ENCODE results near the gene TBXAS1.

The TBXAS1 gene

GRCh38 chr7:139959718-139960117 lies 130.7 kb downstream of the TBXAS1 start:
- no peak for TF ChIP-seq CTCF (conservative IDR thresholded peaks at IDR 0.05)
- H3K27ac ChIP-seq, result no peak overlapping the region

DNA sequence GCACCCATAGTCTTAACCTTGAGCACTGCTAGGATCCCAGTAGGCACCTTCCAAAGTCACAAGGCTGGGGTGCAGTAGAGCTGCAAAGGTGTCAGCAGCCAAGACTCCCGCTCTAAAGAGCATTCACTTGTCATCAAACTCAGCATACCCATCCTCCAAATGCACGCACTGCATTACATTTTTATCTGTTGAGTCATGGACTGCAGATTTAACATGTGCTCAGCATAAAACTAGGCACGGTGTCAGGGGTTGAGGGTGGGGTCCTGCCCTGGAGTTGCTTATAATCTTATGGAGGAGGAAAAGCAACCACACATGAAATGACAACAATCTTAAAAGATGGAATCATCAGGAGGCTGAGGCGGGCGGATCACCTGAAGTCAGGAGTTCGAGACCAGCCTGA lies 131.1 kb downstream of the TBXAS1 start:
- no peak overlapping the region for H3K27ac ChIP-seq
- no peak for TF ChIP-seq CTCF (conservative IDR thresholded peaks at IDR 0.05)

DNA sequence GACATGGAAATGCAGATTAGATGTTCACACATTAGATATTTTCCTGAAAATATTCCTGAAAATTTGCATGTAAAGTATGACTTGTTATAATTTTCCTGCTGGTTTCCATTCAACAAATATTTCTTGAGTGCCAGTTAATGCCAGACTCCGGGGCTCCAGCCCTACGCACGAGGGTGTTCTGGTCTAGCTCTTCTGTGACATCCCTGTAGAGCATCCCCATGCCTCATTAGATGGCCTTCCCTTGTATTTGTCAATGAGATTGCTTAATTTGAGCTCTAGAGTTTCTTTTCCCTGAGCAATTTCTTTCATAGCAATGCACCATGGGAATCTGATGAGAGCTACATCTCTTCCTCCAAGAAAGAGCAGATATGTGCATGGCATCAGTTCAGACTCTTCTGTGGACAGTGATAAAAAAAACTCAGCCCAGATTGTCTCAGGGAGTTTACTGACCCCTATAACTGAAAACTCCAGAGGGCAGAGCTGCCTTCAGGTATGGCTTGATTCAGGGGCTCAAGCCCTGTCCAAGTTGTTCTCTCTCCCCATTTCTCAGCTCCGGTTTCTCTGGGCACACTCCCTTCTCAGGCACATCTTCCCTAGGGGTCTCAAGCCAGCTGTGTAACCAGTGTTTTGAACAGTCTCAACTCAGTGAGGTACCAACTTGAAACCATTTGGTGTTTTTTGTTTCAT lies 137.0 kb downstream of the TBXAS1 start:
- TF ChIP-seq CTCF (conservative IDR thresholded peaks at IDR 0.05), result no peak
- no peak overlapping the region for H3K27ac ChIP-seq

GRCh38 chr7:139966949-139967348 lies 137.9 kb downstream of the TBXAS1 start:
- no peak for TF ChIP-seq CTCF (conservative IDR thresholded peaks at IDR 0.05)
- H3K27ac ChIP-seq, result no peak overlapping the region

DNA sequence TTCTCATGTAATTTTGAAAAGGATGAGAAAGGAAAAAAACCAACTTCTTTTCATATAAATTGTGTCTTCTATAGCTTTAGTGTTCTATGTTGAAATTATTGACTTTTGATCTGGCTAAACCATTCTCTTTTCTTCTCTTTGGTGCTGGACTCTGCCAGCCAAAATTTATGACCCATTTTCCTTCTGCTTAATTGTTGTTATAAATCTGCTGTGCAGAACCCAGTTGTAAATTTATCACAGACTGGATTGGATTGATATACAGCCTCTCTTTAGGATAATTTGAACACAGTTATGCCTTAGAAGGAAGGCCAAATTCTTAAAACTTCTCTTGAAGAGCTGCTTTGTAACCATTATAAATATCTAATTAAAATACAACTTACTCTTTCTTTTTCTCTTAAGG lies 139.9 kb downstream of the TBXAS1 start:
- peak overlapping the region; percentile 5; the same call in 1 of the 2 replicates for H3K27ac ChIP-seq

DNA sequence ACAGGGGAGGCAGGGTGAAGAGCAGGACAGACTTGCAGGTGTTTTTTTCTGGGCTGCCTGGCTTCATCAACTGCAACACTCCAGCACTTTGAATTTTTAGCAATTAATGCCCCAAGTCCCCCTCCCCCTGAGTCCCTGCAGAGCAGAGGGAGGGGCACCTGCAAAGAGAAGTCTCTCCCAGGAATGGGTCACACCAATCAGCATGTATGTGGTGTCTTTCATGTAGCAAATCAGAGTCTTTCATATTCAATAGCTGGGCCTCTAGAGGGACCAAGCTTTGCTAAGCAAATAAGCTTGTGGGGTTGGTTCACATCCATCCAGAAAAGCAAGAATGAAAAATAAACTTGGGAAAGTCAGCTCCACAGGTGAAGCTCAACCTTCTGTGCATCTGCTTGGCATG lies 143.0 kb downstream of the TBXAS1 start:
- no peak for TF ChIP-seq CTCF (conservative IDR thresholded peaks at IDR 0.05)
- no peak overlapping the region for H3K27ac ChIP-seq

More for the DNA sequence above, 139.9 kb downstream of the TBXAS1 start:
- no peak for TF ChIP-seq CTCF (conservative IDR thresholded peaks at IDR 0.05)

- H3K27ac ChIP-seq, result no peak overlapping the region
- TF ChIP-seq CTCF (conservative IDR thresholded peaks at IDR 0.05), result no peak
These were observed 144.3 kb downstream of the TBXAS1 start for GRCh38 chr7:139973101-139974050.
